Vagina (tissue), 2 donors: ENCODE data around the gene IL13. TPM values are rescaled to one million over a fixed set of nuclear protein-coding genes. Genes with fewer than 3 reads are reported as not detected.

ENCODE experiments used
- DNase-seq, 2 donors: peaks; one replicate each; pipeline ENCODE4 v3.0.0-alpha.2; 2017; ENCODE audit errors: extremely low spot score in 2 of 2
- H3K27ac ChIP-seq: fragments of 200-600 bp; sonication (generic); one replicate; pipeline ENCODE4 v1.5.1; 2019
- H3K27me3 ChIP-seq: fragments of 200-600 bp; sonication (generic); one replicate; pipeline ENCODE4 v1.5.1; 2019
- H3K36me3 ChIP-seq, 2 donors: fragments of 200-600 bp; sonication (generic); one replicate each; pipeline ENCODE4 v1.5.1; 2017 to 2019
- H3K4me1 ChIP-seq: fragments of 200-600 bp; sonication (generic); one replicate; pipeline ENCODE4 v1.5.1; 2019
- H3K4me3 ChIP-seq, 2 donors: fragments of 200-600 bp; sonication (generic); 1 replicate in 1 of 2; 2 replicates in 1 of 2; pipeline ENCODE4 v1.5.1; 2016 to 2019
- H3K9me3 ChIP-seq: fragments of 200-600 bp; sonication (generic); one replicate; pipeline ENCODE4 v1.5.1; 2019
- POLR2A ChIP-seq, 2 donors: fragments of 450-650 bp; IDR thresholded peaks; one replicate each; pipeline ENCODE4 v1.6.1; 2017; ENCODE audit warnings: antibody characterized with exemption in 2 of 2, mild to moderate bottlenecking in 2 of 2, moderate library complexity in 2 of 2
- POLR2AphosphoS5 ChIP-seq, 2 donors: sonication (generic); formaldehyde crosslinking; IDR thresholded peaks; one replicate each; pipeline ENCODE4 v1.9.0; 2017; ENCODE audit warnings: antibody characterized with exemption in 2 of 2, mild to moderate bottlenecking in 2 of 2, low read depth in 1 of 2; ENCODE audit not compliant: insufficient read depth in 1 of 2
- intact Hi-C: fragments of 100-400 bp; cut with DNase I; formaldehyde crosslinking; loops from one replicate; pipeline ENCODE4 v1.15.1; 2023
- total RNA-seq: library from RNA; depleted of rRNA; stranded (reverse); fragments of >200 nt; gene quantifications from one replicate; pipeline ENCODE4 v1.2.3, GENCODE V29; 2016
- TF ChIP-seq, protein P1 (sequence below), 3 experiments: fragments of 450-650 bp in 2 of 3; fragments of 200-600 bp in 1 of 3; sonication (generic) in 1 of 3; IDR thresholded peaks; one replicate each; pipeline ENCODE4 v1.5.1; 2017 to 2019; ENCODE audit warnings: antibody characterized with exemption in 3 of 3, mild to moderate bottlenecking in 2 of 3, moderate library complexity in 2 of 3

The IL13 gene
- total RNA-seq, 1 donor from 2014 or later: not detected

DNA sequence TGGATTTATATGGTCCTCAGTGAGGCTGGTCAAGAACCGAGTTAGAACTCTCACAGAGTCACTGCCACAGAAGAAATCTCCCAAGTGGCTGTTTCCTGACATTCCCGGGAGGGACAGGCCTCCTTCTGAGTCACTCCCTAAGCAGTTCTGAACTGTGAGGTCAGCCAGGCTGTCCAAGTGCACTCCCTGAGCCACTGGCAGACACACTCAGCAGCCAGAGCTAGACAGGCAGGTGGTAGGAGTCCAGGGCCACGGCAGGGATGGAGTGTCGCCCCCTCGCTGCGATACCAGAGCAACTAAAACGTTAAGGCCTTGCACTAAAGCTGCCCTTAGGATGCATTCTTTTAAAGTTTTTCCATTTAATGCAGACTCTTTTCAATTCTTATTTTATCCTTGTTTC is 19.2 kb downstream of the IL13 start:
- H3K9me3 ChIP-seq: no peaks in the 10 kb centered on the region
- H3K4me3 ChIP-seq: no peak overlapping the region
- intact Hi-C loops: no loop called here
- H3K4me1 ChIP-seq: peaks cover 26% of the 10 kb centered on the region
- H3K27me3 ChIP-seq: no peaks in the 10 kb centered on the region
- DNase-seq: peak in 1 of 2 donors; percentile 86
- no peaks in the 10 kb centered on the region for H3K36me3 ChIP-seq
- peak overlapping the region; percentile 42 for H3K27ac ChIP-seq
- TF ChIP-seq POLR2AphosphoS5 (IDR thresholded peaks at IDR 0.05; ENCODE audit: insufficient read depth in 1 of 2, low read depth in 1 of 2): peak in 1 of 2 donors; percentile 28
- TF ChIP-seq POLR2A (IDR thresholded peaks at IDR 0.05): no peak

DNA sequence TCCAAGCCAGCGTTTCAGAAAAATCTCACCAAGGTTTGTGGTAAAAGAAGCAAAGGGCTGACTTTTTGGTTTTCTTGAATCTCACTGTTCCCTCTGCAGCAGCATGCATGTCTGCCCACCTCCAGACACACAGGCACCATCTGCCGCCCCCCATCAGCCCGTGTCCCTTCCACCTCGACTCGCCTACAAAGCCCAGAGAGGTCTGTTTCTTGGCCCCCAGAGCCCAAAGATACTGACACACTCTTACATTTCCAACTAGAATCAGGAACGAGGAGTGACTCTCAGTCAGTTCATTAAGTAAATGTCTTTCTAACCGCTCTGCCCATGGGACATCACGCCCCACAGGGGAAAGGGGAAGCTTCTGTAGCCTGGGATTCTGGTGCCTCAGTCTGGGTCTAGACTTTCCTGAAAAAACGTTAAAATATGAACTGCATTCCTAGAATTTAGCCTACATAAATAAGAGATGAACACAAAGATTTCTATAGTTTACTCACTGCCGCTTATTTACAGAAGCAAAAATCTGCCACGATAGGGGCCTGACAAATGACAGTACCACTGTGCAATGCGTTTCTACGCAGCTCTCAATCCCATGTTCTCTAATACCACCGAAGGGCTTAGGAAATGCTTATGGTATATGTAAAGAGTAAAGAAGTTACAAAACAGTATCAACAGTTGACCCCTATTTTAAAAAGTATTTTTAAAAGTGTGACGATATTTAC is 19.9 kb downstream of the IL13 start:
- H3K4me3 ChIP-seq: no peak overlapping the region
- H3K9me3 ChIP-seq: no peaks in the 10 kb centered on the region
- intact Hi-C loops: no loop called here
- H3K27ac ChIP-seq: peak overlapping the region; percentile 42
- TF ChIP-seq POLR2A (IDR thresholded peaks at IDR 0.05): no peak
- TF ChIP-seq, protein P1, sequence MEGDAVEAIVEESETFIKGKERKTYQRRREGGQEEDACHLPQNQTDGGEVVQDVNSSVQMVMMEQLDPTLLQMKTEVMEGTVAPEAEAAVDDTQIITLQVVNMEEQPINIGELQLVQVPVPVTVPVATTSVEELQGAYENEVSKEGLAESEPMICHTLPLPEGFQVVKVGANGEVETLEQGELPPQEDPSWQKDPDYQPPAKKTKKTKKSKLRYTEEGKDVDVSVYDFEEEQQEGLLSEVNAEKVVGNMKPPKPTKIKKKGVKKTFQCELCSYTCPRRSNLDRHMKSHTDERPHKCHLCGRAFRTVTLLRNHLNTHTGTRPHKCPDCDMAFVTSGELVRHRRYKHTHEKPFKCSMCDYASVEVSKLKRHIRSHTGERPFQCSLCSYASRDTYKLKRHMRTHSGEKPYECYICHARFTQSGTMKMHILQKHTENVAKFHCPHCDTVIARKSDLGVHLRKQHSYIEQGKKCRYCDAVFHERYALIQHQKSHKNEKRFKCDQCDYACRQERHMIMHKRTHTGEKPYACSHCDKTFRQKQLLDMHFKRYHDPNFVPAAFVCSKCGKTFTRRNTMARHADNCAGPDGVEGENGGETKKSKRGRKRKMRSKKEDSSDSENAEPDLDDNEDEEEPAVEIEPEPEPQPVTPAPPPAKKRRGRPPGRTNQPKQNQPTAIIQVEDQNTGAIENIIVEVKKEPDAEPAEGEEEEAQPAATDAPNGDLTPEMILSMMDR (IDR thresholded peaks at IDR 0.05): no peak
- no peak for TF ChIP-seq POLR2AphosphoS5 (IDR thresholded peaks at IDR 0.05; ENCODE audit: insufficient read depth in 1 of 2, low read depth in 1 of 2)
- no peak for DNase-seq
- H3K36me3 ChIP-seq: no peaks in the 10 kb centered on the region
- H3K4me1 ChIP-seq: peaks cover 26% of the 10 kb centered on the region
- H3K27me3 ChIP-seq: no peaks in the 10 kb centered on the region

DNA sequence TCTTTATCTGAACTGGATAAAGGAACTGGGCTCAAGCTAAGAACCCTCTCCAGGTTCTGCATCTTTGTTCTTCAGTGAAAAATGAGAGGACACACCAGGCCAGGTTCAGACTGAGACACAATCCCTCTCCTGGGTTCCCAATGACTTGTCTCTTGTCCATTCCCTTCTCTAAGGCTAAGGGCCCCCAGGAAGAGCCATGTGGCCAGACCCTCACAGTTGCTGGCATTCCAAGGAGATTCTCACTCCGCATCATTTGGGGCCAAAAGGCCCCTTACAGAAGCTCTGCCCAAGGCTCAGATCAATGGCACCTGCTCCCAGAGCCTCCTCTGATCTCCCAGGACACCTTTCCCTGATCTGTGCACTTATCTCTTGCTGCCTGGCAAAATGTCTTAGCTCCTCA is 20.8 kb downstream of the IL13 start:
- Histone ChIP-seq H3K27ac (no peak overlapping the region), H3K9me3 (no peaks in the 10 kb centered on the region), H3K4me3 (no peak overlapping the region), H3K27me3 (no peaks in the 10 kb centered on the region), H3K4me1 (peaks cover 25% of the 10 kb centered on the region), H3K36me3 (no peaks in the 10 kb centered on the region)
- intact Hi-C loops: no loop called here
- DNase-seq: no peak
- TF ChIP-seq POLR2A (IDR thresholded peaks at IDR 0.05) (no peak), POLR2AphosphoS5 (IDR thresholded peaks at IDR 0.05; ENCODE audit: insufficient read depth in 1 of 2, low read depth in 1 of 2) (no peak)
- TF ChIP-seq, protein P1 (IDR thresholded peaks at IDR 0.05): no peak

DNA sequence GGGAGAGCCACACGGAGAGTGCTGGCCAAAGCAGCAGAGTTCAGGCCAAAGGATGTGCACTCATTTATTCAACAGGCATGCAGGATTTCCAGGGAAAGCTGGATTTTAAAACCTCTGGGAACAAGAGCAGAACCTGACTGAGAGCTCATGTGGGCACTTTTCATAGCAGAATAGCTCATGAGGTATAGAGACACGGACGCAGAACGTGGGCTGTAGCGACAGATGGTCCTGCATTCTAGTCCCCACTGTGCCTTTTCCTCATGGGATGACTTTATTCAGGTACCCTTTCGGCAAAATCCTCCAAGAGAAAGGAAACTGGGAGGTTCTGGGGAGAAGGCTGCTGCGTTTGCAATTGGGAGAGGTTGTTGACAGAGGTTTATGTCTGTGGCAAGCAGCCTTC is 21.2 kb downstream of the IL13 start:
- Histone ChIP-seq H3K27me3 (no peaks in the 10 kb centered on the region), H3K27ac (no peak overlapping the region), H3K4me3 (no peak overlapping the region), H3K4me1 (peaks cover 20% of the 10 kb centered on the region), H3K9me3 (no peaks in the 10 kb centered on the region), H3K36me3 (no peaks in the 10 kb centered on the region)
- no peak for DNase-seq
- TF ChIP-seq, protein P1 (IDR thresholded peaks at IDR 0.05): no peak
- TF ChIP-seq POLR2AphosphoS5 (IDR thresholded peaks at IDR 0.05; ENCODE audit: insufficient read depth in 1 of 2, low read depth in 1 of 2) (no peak), POLR2A (IDR thresholded peaks at IDR 0.05) (no peak)
- intact Hi-C loops: no loop called here

DNA sequence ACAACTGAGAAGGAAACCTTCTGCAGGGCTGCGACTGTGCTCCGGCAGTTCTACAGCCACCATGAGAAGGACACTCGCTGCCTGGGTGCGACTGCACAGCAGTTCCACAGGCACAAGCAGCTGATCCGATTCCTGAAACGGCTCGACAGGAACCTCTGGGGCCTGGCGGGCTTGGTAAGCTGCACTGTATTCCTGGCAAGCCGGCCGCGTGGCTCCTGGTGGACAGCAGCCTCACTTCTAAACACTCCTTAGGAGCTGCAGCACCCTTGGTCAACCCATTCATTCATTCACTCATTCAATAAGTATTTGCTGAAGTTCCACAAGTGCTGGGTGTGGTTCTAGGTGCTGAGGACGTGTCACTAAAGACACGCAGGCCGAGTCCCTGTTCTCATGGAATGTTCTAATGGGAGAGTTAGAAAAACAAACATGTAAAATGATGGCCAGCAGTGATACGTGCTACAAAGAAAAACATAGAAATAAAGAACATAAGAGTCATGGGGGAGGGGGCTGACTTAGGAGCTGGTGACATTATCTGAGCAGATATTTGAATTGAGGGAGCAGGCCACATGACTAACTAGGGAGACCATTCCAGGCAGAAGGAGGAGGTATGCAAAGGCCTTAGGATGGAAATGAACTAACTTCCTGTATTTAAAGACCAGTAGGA is 21.9 kb downstream of the IL13 start:
- Histone ChIP-seq H3K27ac (no peak overlapping the region), H3K36me3 (no peaks in the 10 kb centered on the region), H3K27me3 (no peaks in the 10 kb centered on the region), H3K4me1 (peaks cover 15% of the 10 kb centered on the region), H3K9me3 (no peaks in the 10 kb centered on the region), H3K4me3 (no peak overlapping the region)
- intact Hi-C loops: no loop called here
- TF ChIP-seq, protein P1 (IDR thresholded peaks at IDR 0.05): no peak
- TF ChIP-seq POLR2A (IDR thresholded peaks at IDR 0.05): no peak
- no peak for TF ChIP-seq POLR2AphosphoS5 (IDR thresholded peaks at IDR 0.05; ENCODE audit: insufficient read depth in 1 of 2, low read depth in 1 of 2)
- DNase-seq: no peak
